ENCODE results near the gene PGGHG. TPM values are rescaled to one million over a fixed set of nuclear protein-coding genes. Genes with fewer than 3 reads are reported as not detected.
"Not testable (repeated sequence)": the region's sequence is repeated elsewhere in the genome, so short reads cannot be mapped to it uniquely, and the experiment has no call there.

Gene PGGHG
- total and polyA plus RNA-seq, 8 donors = 3.5 to 44.0 (median 16.2) TPM

- 2 to 10% (median 10%) methylated on average over 10 to 20 of the region's 29 CpGs for WGBS, 5 donors
- Histone ChIP-seq H3K4me1 (peaks cover 0 to 45% (median 26%) of the 10 kb centered on the region in 4 donors), H3K27me3 (peaks cover 0 to 25% (median 15%) of the 10 kb centered on the region in 3 donors), H3K4me3 (peak overlapping the region; percentile 55 to 73 (median 67)), H3K27ac (peak overlapping the region; percentile 87 to 97 (median 93))
- peak in 1 of 2 donors; percentile 48 for DNase-seq
- H3K9me3 ChIP-seq; intact Hi-C loops (cut with DNase I; ENCODE audit: low total_unique reads); H3K36me3 ChIP-seq: not testable (repeated sequence)
- TF ChIP-seq, protein P1, sequence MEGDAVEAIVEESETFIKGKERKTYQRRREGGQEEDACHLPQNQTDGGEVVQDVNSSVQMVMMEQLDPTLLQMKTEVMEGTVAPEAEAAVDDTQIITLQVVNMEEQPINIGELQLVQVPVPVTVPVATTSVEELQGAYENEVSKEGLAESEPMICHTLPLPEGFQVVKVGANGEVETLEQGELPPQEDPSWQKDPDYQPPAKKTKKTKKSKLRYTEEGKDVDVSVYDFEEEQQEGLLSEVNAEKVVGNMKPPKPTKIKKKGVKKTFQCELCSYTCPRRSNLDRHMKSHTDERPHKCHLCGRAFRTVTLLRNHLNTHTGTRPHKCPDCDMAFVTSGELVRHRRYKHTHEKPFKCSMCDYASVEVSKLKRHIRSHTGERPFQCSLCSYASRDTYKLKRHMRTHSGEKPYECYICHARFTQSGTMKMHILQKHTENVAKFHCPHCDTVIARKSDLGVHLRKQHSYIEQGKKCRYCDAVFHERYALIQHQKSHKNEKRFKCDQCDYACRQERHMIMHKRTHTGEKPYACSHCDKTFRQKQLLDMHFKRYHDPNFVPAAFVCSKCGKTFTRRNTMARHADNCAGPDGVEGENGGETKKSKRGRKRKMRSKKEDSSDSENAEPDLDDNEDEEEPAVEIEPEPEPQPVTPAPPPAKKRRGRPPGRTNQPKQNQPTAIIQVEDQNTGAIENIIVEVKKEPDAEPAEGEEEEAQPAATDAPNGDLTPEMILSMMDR (IDR thresholded peaks at IDR 0.05) = peak in 1 of 7 experiments; percentile 13
Observed at GRCh38 chr11:319121-319887, 30.4 kb downstream of the PGGHG start.

DNA sequence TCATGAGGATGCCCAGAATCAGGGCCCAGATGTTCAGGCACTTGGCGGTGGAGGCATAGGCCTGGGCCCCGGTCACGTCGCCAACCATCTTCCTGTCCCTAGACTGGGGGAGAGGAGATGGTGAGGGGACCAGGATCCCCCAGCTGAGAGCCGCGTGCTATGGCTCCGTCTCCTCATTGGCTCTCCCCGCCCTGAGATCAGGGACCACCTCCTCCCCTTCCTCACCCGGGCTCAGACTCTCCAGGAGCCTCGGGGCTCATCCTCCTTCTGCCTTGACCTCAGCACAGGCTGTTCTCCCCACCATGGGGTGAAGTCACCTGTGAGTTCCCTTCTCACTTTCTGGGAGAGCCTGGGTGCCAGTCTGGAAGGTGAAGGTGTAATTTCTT is 31.0 kb downstream of the PGGHG start:
- peak overlapping the region; percentile 87 to 97 (median 93) for H3K27ac ChIP-seq
- DNase-seq = peak in 1 of 2 donors; percentile 31
- peaks cover 0 to 25% (median 15%) of the 10 kb centered on the region in 3 donors for H3K27me3 ChIP-seq
- H3K9me3 ChIP-seq; intact Hi-C loops (cut with DNase I; ENCODE audit: low total_unique reads); H3K36me3 ChIP-seq: not testable (repeated sequence)
- 0 to 29% (median 13%) methylated on average over 2 to 10 of the region's 10 CpGs for WGBS, 5 donors
- peak overlapping the region; percentile 55 to 73 (median 67) for H3K4me3 ChIP-seq
- peaks cover 4 to 46% (median 28%) of the 10 kb centered on the region in 4 donors for H3K4me1 ChIP-seq

GRCh38 chr11:324156-324555 is 35.2 kb downstream of the PGGHG start:
- intact Hi-C loops (cut with DNase I; ENCODE audit: low total_unique reads) = no loop called here
- DNase-seq = no peak
- Histone ChIP-seq H3K4me1 (peaks cover 22 to 54% (median 38%) of the 10 kb centered on the region in 4 donors), H3K9me3 (no peaks in the 10 kb centered on the region), H3K27ac (peak overlapping the region in 4 of 5 donors; percentile 76 to 91 (median 90)), H3K27me3 (no peaks in the 10 kb centered on the region), H3K36me3 (no peaks in the 10 kb centered on the region), H3K4me3 (no peak overlapping the region)
- WGBS, 5 donors = 54 to 79% (median 76%) methylated on average over 11 of the region's 11 CpGs
- no peak for TF ChIP-seq POLR2A (IDR thresholded peaks at IDR 0.05)
- no peak for TF ChIP-seq POLR2AphosphoS5 (IDR thresholded peaks at IDR 0.05)
- TF ChIP-seq, protein P1 (IDR thresholded peaks at IDR 0.05) = no peak
- TF ChIP-seq EP300 (IDR thresholded peaks at IDR 0.05) = no peak

DNA sequence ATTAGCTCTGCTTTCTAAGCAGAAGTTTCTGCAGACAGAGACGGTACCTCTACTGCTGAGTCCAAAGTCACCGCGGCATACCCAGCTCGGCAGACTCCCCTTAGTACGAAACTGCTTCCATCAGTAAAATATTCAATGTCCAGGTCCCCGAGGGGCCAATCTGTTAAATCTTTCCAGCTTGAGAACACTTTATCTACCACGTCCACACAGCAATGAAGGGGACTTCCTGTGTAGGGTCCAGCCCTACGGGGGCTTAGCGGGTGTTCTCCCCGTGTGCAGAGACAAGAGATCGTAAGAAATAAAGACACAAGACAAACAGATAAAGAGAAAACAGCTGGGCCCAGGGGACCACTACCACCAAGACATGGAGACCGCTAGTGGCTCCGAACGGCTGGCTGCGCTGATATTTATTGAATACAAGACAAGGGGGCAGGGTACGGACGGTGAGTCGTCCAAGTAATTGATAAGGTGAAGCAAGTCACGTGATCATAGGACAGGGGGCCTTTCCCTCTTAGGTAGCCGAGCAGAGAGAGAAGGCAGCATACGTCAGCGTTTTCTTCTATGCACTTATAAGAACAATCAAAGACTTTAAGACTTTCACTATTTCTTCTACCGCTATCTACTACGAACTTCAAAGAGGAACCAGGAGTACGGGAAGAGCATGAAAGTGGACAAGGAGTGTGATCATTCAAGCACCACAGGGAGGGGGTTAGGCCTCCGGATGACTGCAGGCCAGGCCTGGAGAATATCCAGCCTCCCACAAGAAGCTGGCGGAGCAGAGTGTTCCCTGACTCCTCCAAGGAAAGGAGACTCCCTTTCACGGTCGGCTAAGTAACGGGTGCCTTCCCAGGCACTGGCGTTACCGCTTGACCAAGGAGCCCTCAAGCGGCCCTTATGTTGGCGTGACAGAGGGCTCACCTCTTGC is 35.9 kb downstream of the PGGHG start:
- Histone ChIP-seq H3K4me1 (peaks cover 22 to 59% (median 38%) of the 10 kb centered on the region in 4 donors), H3K27ac (peak overlapping the region; percentile 35 to 91 (median 90))
- intact Hi-C loops (cut with DNase I; ENCODE audit: low total_unique reads); H3K27me3 ChIP-seq; H3K9me3 ChIP-seq; H3K4me3 ChIP-seq; H3K36me3 ChIP-seq; DNase-seq: not testable (repeated sequence)
- 48 to 60% (median 57%) methylated on average over 26 to 30 of the region's 34 CpGs for WGBS, 5 donors

- H3K4me1 ChIP-seq = peaks cover 26 to 59% (median 38%) of the 10 kb centered on the region in 4 donors
- no peaks in the 10 kb centered on the region for H3K9me3 ChIP-seq
- peak overlapping the region in 1 of 4 donors; percentile 12 for H3K4me3 ChIP-seq
- intact Hi-C loops (cut with DNase I; ENCODE audit: low total_unique reads) = no loop called here
- WGBS, 5 donors = 84 to 90% (median 86%) methylated on average over 30 of the region's 30 CpGs
- DNase-seq = no peak
- H3K27me3 ChIP-seq = no peaks in the 10 kb centered on the region
- peak overlapping the region; percentile 86 to 91 (median 90) for H3K27ac ChIP-seq
- no peaks in the 10 kb centered on the region for H3K36me3 ChIP-seq
- TF ChIP-seq EP300 (IDR thresholded peaks at IDR 0.05) (no peak), POLR2AphosphoS5 (IDR thresholded peaks at IDR 0.05) (no peak), POLR2A (IDR thresholded peaks at IDR 0.05) (no peak)
- TF ChIP-seq, protein P1 (IDR thresholded peaks at IDR 0.05) = no peak
Observed at GRCh38 chr11:325796-326591, 37.1 kb downstream of the PGGHG start.

Data from stomach (tissue), 9 donors.